ENCODE data around the gene OSBPL6.

The OSBPL6 gene

DNA sequence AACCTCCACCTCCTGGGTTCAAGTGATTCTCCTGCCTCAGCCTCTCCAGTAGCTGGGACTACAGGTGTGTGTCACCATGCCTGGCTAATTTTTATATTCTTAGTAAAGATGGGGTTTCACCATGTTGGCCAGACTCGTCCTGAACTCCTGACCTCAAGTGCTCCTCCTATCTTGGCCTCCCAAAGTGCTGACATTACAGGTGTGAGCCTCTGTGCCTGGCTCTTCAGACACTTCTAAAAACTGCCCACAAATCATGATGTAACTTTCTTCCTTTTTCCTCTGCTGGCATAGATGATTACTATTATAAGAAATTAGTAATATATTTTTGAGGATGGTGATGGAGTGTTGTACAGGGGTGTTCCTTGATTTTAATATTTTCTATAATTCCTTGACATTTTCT lies 6.0 kb downstream of the OSBPL6 start:
- H3K9me3 ChIP-seq (ENCODE audit: control insufficient read depth, low read length): no peaks in the 10 kb centered on the region
- no peak overlapping the region for H3K14ac ChIP-seq (ENCODE audit: low read length in 2 of 2)
- no peak overlapping the region for H2AFZ ChIP-seq (ENCODE audit: low read depth, low read length)
- H2BK15ac ChIP-seq (ENCODE audit: low read depth, poor library complexity, severe bottlenecking): no peak overlapping the region
- H2AK5ac ChIP-seq (ENCODE audit: low read length, severe bottlenecking): no peak overlapping the region
- no peak overlapping the region for H2BK5ac ChIP-seq (ENCODE audit: low read depth, low read length, poor library complexity, severe bottlenecking)
- 78% methylated on average over 1 of the region's 1 CpG for WGBS
- no peaks in the 10 kb centered on the region for H3K27me3 ChIP-seq (ENCODE audit: control insufficient read depth in 1 of 2, insufficient read depth in 1 of 2, low read length in 2 of 2)
- H4K8ac ChIP-seq (ENCODE audit: low read length): no peak overlapping the region
- DNase-seq: no peak
- no peak overlapping the region for H3K4me2 ChIP-seq (ENCODE audit: low read length, poor library complexity, severe bottlenecking)
- H2BK120ac ChIP-seq (ENCODE audit: low read depth, low read length): no peak overlapping the region
- no peak overlapping the region for H3K4me3 ChIP-seq (ENCODE audit: insufficient read depth in 1 of 2, low read depth in 1 of 2, low read length in 2 of 2)
- no peak overlapping the region for H3K23ac ChIP-seq (ENCODE audit: low read length in 2 of 2)
- no peak overlapping the region for H3K9ac ChIP-seq (ENCODE audit: low read length)
- H3K4me1 ChIP-seq (ENCODE audit: control insufficient read depth, insufficient read depth, low read depth, low read length): no peaks in the 10 kb centered on the region
- no peak overlapping the region for H4K91ac ChIP-seq (ENCODE audit: low read length)
- H2BK12ac ChIP-seq (ENCODE audit: low read length in 2 of 2): no peak overlapping the region
- no peak overlapping the region for H3K18ac ChIP-seq (ENCODE audit: low read depth in 1 of 2, low read length in 2 of 2)
- no peak overlapping the region for H3K27ac ChIP-seq (ENCODE audit: low read length, poor library complexity, severe bottlenecking)
- H3K79me1 ChIP-seq (replicated peaks; ENCODE audit: low read length, poor library complexity, severe bottlenecking): peaks cover 4% of the 10 kb centered on the region
- H3K4ac ChIP-seq (ENCODE audit: low read depth in 1 of 2, low read length in 2 of 2): no peak overlapping the region
- H3K36me3 ChIP-seq (ENCODE audit: control insufficient read depth in 1 of 2, insufficient read depth in 2 of 2, low read depth in 1 of 2, low read length in 2 of 2): no peaks in the 10 kb centered on the region

- no peak overlapping the region for H2AK5ac ChIP-seq (ENCODE audit: low read length, severe bottlenecking)
Measured at GRCh38 chr2:178202927-178203326, 8.6 kb downstream of the OSBPL6 start.

GRCh38 chr2:178204977-178205376 lies 10.7 kb downstream of the OSBPL6 start:
- H3K27me3 ChIP-seq (ENCODE audit: control insufficient read depth in 1 of 2, insufficient read depth in 1 of 2, low read length in 2 of 2): no peaks in the 10 kb centered on the region

More at GRCh38 chr2:178202927-178203326, 8.6 kb downstream of the OSBPL6 start:
- H3K4me3 ChIP-seq (ENCODE audit: insufficient read depth in 1 of 2, low read depth in 1 of 2, low read length in 2 of 2): no peak overlapping the region
- H2BK12ac ChIP-seq (ENCODE audit: low read length in 2 of 2): no peak overlapping the region
- H2BK5ac ChIP-seq (ENCODE audit: low read depth, low read length, poor library complexity, severe bottlenecking): no peak overlapping the region
- H4K8ac ChIP-seq (ENCODE audit: low read length): no peak overlapping the region
- no peak overlapping the region for H4K91ac ChIP-seq (ENCODE audit: low read length)
- no peak overlapping the region for H2BK15ac ChIP-seq (ENCODE audit: low read depth, poor library complexity, severe bottlenecking)
- no peak overlapping the region for H3K23ac ChIP-seq (ENCODE audit: low read length in 2 of 2)
- H3K27me3 ChIP-seq (ENCODE audit: control insufficient read depth in 1 of 2, insufficient read depth in 1 of 2, low read length in 2 of 2): no peaks in the 10 kb centered on the region
- no peak overlapping the region for H3K9ac ChIP-seq (ENCODE audit: low read length)
- H3K14ac ChIP-seq (ENCODE audit: low read length in 2 of 2): no peak overlapping the region
- no peak for DNase-seq
- H2BK120ac ChIP-seq (ENCODE audit: low read depth, low read length): no peak overlapping the region
- no peaks in the 10 kb centered on the region for H3K9me3 ChIP-seq (ENCODE audit: control insufficient read depth, low read length)
- no peak overlapping the region for H3K4ac ChIP-seq (ENCODE audit: low read depth in 1 of 2, low read length in 2 of 2)
- H2AFZ ChIP-seq (ENCODE audit: low read depth, low read length): no peak overlapping the region
- H3K36me3 ChIP-seq (ENCODE audit: control insufficient read depth in 1 of 2, insufficient read depth in 2 of 2, low read depth in 1 of 2, low read length in 2 of 2): no peaks in the 10 kb centered on the region
- no peaks in the 10 kb centered on the region for H3K4me1 ChIP-seq (ENCODE audit: control insufficient read depth, insufficient read depth, low read depth, low read length)
- no peak overlapping the region for H3K18ac ChIP-seq (ENCODE audit: low read depth in 1 of 2, low read length in 2 of 2)
- H3K4me2 ChIP-seq (ENCODE audit: low read length, poor library complexity, severe bottlenecking): no peak overlapping the region
- peaks cover 4% of the 10 kb centered on the region for H3K79me1 ChIP-seq (replicated peaks; ENCODE audit: low read length, poor library complexity, severe bottlenecking)
- no peak overlapping the region for H3K27ac ChIP-seq (ENCODE audit: low read length, poor library complexity, severe bottlenecking)

GRCh38 chr2:178205853-178206521 lies 11.7 kb downstream of the OSBPL6 start:
- H3K14ac ChIP-seq (ENCODE audit: low read length in 2 of 2): no peak overlapping the region
- H3K27ac ChIP-seq (ENCODE audit: low read length, poor library complexity, severe bottlenecking): no peak overlapping the region
- no peak overlapping the region for H2BK15ac ChIP-seq (ENCODE audit: low read depth, poor library complexity, severe bottlenecking)
- no peak overlapping the region for H2AFZ ChIP-seq (ENCODE audit: low read depth, low read length)
- no peak overlapping the region for H4K8ac ChIP-seq (ENCODE audit: low read length)
- no peak overlapping the region for H3K23ac ChIP-seq (ENCODE audit: low read length in 2 of 2)
- 45% methylated on average over 2 of the region's 3 CpGs for WGBS
- peaks cover 4% of the 10 kb centered on the region for H3K79me1 ChIP-seq (replicated peaks; ENCODE audit: low read length, poor library complexity, severe bottlenecking)
- H2AK5ac ChIP-seq (ENCODE audit: low read length, severe bottlenecking): no peak overlapping the region
- H2BK120ac ChIP-seq (ENCODE audit: low read depth, low read length): no peak overlapping the region
- H3K4me3 ChIP-seq (ENCODE audit: insufficient read depth in 1 of 2, low read depth in 1 of 2, low read length in 2 of 2): no peak overlapping the region
- no peak overlapping the region for H2BK5ac ChIP-seq (ENCODE audit: low read depth, low read length, poor library complexity, severe bottlenecking)
- H3K9me3 ChIP-seq (ENCODE audit: control insufficient read depth, low read length): no peaks in the 10 kb centered on the region
- no peaks in the 10 kb centered on the region for H3K27me3 ChIP-seq (ENCODE audit: control insufficient read depth in 1 of 2, insufficient read depth in 1 of 2, low read length in 2 of 2)
- H4K91ac ChIP-seq (ENCODE audit: low read length): no peak overlapping the region
- H3K4ac ChIP-seq (ENCODE audit: low read depth in 1 of 2, low read length in 2 of 2): no peak overlapping the region
- H2BK12ac ChIP-seq (ENCODE audit: low read length in 2 of 2): no peak overlapping the region
- H3K4me2 ChIP-seq (ENCODE audit: low read length, poor library complexity, severe bottlenecking): no peak overlapping the region
- no peak overlapping the region for H3K18ac ChIP-seq (ENCODE audit: low read depth in 1 of 2, low read length in 2 of 2)
- H3K9ac ChIP-seq (ENCODE audit: low read length): no peak overlapping the region
- DNase-seq: peak; percentile 82
- H3K36me3 ChIP-seq (ENCODE audit: control insufficient read depth in 1 of 2, insufficient read depth in 2 of 2, low read depth in 1 of 2, low read length in 2 of 2): no peaks in the 10 kb centered on the region
- H3K4me1 ChIP-seq (ENCODE audit: control insufficient read depth, insufficient read depth, low read depth, low read length): no peaks in the 10 kb centered on the region

More at GRCh38 chr2:178204977-178205376, 10.7 kb downstream of the OSBPL6 start:
- Histone ChIP-seq H3K36me3 (ENCODE audit: control insufficient read depth in 1 of 2, insufficient read depth in 2 of 2, low read depth in 1 of 2, low read length in 2 of 2) (no peaks in the 10 kb centered on the region), H2BK120ac (ENCODE audit: low read depth, low read length) (no peak overlapping the region), H3K79me1 (replicated peaks; ENCODE audit: low read length, poor library complexity, severe bottlenecking) (peaks cover 4% of the 10 kb centered on the region), H3K4ac (ENCODE audit: low read depth in 1 of 2, low read length in 2 of 2) (no peak overlapping the region), H4K91ac (ENCODE audit: low read length) (no peak overlapping the region), H2AFZ (ENCODE audit: low read depth, low read length) (no peak overlapping the region), H3K14ac (ENCODE audit: low read length in 2 of 2) (no peak overlapping the region), H2BK15ac (ENCODE audit: low read depth, poor library complexity, severe bottlenecking) (no peak overlapping the region), H3K9me3 (ENCODE audit: control insufficient read depth, low read length) (no peaks in the 10 kb centered on the region), H3K4me1 (ENCODE audit: control insufficient read depth, insufficient read depth, low read depth, low read length) (no peaks in the 10 kb centered on the region), H4K8ac (ENCODE audit: low read length) (peak overlapping the region; percentile 75), H3K23ac (ENCODE audit: low read length in 2 of 2) (no peak overlapping the region), H2AK5ac (ENCODE audit: low read length, severe bottlenecking) (peak overlapping the region; percentile 70), H2BK5ac (ENCODE audit: low read depth, low read length, poor library complexity, severe bottlenecking) (no peak overlapping the region), H3K9ac (ENCODE audit: low read length) (no peak overlapping the region), H2BK12ac (ENCODE audit: low read length in 2 of 2) (peak overlapping the region in 1 of 2 experiments; percentile 23), H3K18ac (ENCODE audit: low read depth in 1 of 2, low read length in 2 of 2) (no peak overlapping the region), H3K4me2 (ENCODE audit: low read length, poor library complexity, severe bottlenecking) (no peak overlapping the region), H3K27ac (ENCODE audit: low read length, poor library complexity, severe bottlenecking) (no peak overlapping the region), H3K4me3 (ENCODE audit: insufficient read depth in 1 of 2, low read depth in 1 of 2, low read length in 2 of 2) (no peak overlapping the region)
- DNase-seq: no peak
- 95% methylated on average over 2 of the region's 2 CpGs for WGBS

All from mesenchymal stem cell (in vitro differentiated cells and primary cell).